ENCODE data around the gene SMIM36.
"Not testable (repeated sequence)": the region's sequence is repeated elsewhere in the genome, so short reads cannot be mapped to it uniquely, and the experiment has no call there.

Gene SMIM36

DNA sequence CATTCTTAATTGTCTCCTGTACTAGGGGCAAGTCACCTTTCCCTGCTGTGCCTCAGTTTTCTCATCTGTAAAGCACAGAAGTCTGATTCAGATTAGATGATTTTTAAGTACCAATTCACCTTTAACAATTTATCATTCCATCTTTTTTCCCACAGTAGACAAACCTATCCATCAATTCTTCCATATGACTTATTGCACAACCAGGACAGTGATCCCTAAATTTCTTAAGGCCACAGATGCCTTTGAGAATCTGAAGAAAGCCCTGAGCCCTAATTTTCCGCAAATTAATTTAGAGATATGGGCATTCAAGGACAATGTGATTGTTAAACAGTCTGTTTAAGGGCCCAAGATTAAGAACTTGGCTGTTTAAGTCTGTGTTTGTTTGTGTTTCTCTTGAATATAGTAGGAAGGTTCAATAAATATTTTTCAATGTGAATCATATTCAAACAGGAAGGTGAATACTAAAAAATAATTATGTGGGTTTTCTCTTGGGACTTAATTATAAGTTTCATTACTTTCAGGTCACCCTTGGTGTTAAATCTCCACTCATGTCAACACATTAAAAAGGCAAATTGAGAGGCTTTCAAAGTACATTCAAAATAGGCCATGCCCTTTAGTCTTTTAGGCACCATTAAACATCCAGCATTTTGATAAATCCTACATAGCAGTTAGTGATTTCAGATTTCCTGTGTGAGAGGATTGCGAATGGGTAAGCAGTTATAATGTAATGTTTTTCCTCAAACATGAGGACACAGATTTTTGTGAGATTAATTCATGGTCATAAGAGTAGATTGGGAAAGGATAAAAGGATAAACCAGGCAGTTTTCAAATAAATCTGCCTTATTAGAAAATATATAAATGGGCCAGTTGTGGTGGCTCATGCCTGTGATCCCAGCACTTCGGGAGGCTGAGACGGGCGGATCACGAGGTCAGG, 54.7 kb downstream of the SMIM36 start:
- DNase-seq (ENCODE audit: extremely low read depth in 1 of 2, low read depth in 1 of 2), result no peak

DNA sequence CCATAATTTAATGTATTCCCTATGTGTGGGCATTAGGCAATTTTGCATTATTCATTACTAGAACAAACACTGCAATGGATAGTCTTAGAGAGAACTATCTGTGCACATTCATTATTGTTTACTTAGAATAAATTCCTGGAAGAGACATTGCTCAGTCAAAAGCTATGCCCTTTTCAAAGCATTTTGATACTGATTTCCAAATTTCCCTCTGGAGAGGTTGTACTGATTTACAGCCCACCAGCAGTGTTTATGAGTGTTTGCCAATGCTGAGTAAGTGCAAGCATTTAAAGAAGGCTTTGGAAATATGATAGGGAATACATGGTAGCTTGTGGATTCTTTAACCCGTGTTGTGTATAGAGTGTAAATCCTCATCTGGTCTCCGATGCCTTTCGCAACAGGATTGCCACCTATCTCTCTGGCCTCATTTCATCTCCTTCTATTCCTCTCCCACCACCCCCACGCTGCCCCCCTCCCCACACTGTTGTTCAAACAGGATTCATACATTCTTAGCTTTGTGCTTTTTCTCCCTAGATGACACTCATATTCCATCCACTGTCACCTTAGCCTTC, 56.3 kb downstream of the SMIM36 start:
- no peak for DNase-seq (ENCODE audit: extremely low read depth in 1 of 2, low read depth in 1 of 2)

DNA sequence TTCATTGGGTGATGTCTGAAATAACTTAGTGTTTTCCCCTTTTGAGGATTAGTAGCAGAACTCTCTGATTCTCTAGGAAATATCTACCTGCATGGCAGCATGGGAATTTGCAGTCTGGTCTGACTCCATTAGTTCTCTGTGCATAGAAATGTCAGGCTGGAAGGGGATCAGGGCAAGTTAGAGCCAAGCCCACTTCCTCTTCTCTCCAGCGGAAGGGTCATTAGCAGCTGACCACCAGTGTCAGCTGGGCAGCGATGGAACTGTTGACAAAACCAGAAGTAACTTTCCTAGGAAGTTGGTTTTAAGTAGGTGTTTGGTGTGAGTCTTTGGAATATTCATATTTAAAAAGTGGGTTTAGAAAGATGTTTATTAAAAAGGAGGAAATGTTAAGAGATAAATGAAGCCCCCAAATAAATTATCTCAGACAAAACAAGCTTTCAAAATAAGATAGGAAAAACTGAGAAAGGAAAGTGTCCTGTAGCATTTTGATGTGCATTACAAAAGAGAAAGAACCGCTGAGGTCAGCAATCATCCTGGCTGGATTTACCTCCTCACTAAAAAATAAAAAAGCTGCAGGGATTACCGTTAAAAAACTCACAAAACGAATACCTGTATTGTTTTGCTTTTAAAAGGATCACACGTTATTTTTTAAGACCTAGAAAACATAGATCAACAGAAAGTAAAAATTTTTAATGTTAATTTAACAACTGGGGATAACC, 57.3 kb downstream of the SMIM36 start:
- DNase-seq (ENCODE audit: extremely low read depth in 1 of 2, low read depth in 1 of 2), result no peak

DNA sequence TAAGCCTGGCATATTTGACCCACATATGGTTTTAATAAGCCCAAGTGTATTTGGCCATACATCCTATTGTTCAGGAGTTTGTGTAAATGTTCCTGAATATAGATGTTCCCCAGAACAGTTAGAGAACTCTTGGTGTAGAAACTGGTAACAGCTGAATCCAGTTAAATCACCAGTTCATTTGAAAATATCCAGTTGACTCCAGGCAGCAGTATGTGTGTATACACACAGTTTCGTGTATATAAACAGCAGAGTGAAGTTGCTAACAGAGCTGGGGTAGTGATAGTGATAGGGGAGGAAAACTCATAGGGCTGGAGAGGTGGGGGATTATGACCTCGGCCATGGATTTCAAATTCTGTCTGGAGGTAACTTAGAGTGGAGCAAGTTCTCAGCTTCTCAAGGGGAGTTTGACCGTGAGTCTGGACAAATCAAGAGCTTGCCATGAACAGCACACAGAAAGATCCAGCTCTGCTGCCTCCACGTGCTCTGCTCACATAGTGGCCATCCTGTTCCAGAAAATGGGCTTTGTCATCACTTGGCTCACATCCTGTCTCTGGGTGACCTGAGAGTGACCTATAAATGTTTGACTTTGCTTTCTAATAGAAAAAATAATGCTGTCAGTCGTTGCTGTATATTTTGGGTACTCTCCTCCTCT, 59.0 kb downstream of the SMIM36 start:
- DNase-seq (ENCODE audit: extremely low read depth in 1 of 2, low read depth in 1 of 2), result no peak

DNA sequence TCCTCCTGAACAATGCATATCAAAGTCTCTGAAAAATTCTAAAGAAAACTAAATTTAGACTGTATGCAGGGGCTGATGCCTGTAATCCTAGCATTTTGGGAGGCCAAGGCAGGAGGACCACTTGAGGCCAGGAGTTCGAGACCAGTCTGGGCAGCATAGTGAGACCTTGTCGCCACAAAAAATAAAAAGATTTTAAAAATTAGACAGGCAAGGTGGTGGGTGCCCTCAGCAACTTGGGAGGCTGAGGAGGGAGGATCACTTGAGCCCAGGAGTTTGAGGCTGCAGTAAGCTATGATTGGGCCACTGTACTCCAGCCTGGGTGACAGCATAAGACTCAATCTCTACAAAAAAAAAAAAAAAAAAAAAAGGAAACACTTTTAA, 59.5 kb downstream of the SMIM36 start:
- DNase-seq (ENCODE audit: extremely low read depth in 1 of 2, low read depth in 1 of 2), result no peak

DNA sequence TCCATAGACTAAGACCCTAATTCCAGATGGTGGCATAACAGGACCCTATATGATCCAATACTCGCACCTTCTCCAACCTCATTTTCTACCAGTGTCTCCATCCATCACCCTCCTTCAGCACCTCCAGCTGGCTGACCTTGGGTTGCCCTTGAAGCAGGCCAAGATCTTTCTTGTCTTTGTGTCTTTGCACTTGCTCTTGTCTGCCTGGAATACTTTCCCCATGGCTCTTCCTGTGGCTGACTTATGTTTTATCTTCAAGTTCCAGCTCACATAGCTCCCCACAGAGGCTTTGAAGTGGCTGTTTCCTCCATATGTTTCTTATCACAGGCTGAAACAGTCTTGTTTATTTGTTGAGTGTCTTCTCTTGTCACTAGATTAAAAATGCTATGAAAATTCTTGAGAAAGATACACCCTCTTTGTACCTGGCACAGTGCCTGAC, 60.0 kb downstream of the SMIM36 start:
- no peak for DNase-seq (ENCODE audit: extremely low read depth in 1 of 2, low read depth in 1 of 2)

DNA sequence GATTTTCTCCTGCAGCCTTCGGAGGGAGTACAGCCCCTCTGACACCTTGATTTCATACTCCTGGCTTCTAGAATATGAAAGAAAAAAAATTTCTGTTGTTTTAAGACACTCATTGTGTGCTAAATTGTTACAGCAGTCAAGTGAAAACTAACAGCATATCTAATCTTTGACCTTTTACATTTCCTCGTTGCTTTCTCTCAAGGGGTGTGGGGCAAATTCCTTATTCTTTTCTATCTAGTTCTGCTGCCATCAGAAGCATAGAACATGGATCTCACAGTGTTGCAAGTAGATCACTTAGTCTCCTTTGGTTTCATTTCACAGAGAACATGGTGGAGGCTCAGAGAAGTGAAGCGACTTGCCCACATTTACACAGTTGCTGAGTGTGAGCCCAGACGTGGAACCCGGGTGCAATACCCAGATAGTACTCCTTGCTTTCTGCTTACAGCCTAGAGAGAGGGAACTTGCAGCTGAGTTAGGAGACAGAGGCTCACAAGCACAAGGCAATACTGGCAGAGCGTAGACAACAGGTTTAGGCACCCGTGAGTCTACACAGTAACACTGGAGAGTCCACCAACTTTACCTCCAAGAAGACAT, 60.9 kb downstream of the SMIM36 start:
- DNase-seq (ENCODE audit: extremely low read depth in 1 of 2, low read depth in 1 of 2), result no peak

DNA sequence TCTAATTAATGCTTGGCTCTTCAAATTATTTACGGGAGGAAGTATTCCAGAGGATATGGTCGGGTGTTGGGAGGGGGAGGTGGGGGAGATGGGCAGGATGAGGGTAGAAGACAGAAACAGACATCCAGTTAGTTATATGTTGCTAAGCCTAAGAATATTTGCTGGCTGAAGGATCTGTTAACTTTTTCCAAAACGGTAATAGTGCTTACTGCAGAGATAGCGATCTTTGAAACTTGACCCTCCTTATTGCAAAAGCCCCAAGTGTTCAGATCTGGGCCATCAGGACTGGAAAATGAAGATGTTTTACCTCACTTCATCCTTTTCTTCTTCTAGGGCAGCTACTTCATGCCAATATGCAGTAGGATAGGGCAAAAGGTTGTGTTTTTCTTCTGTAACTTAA, 62.6 kb downstream of the SMIM36 start:
- no peak for DNase-seq (ENCODE audit: extremely low read depth in 1 of 2, low read depth in 1 of 2)

DNA sequence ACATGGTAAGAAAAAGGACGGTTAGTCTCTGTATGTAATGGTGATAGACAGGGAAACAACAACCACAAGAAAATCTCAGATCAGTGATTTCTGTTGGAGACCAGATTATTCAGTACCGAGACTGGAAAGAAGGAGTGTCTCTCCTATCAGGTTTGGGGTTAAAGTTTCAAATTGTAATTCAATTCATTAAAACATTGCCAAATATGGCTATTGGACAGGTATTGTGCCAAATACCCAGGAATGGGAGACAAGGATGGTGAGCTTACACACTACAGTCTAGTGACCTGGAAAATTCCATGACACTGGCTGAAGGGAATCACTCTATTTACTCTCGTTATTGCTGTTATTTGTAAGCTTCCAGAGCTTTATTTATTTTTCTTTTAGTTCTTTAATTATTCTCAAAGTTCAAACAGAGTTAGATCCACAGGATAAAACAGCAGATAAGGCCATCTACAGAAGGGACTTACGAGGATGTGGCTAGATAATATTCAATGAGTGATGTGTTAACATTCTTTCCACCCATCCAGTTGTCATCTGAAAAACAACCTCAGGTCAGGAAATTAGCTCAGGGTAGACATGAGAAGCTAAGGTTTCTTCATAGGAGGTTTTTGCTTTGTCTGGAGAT, 64.6 kb downstream of the SMIM36 start:
- DNase-seq (ENCODE audit: extremely low read depth in 1 of 2, low read depth in 1 of 2), result no peak

DNA sequence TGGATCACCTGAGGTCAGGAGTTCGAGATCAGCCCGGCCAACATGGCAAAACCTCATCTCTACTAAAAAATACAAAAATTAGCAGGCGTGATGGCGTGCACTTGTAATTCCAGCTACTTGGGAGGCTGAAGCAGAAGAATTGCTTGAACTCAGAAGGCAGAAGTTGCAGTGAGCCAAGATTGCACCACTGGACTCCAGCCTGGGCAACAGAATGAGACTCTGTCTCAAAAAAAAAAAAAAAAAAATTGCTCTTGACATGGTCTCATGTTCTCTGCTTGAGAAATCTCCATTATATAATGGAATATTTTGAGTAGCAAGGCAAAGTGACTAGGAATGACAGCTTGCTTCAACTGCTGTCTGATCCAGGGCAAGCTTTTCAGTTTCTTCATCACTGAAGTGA, 65.2 kb downstream of the SMIM36 start:
- DNase-seq (ENCODE audit: extremely low read depth in 1 of 2, low read depth in 1 of 2), result not testable (repeated sequence)

DNA sequence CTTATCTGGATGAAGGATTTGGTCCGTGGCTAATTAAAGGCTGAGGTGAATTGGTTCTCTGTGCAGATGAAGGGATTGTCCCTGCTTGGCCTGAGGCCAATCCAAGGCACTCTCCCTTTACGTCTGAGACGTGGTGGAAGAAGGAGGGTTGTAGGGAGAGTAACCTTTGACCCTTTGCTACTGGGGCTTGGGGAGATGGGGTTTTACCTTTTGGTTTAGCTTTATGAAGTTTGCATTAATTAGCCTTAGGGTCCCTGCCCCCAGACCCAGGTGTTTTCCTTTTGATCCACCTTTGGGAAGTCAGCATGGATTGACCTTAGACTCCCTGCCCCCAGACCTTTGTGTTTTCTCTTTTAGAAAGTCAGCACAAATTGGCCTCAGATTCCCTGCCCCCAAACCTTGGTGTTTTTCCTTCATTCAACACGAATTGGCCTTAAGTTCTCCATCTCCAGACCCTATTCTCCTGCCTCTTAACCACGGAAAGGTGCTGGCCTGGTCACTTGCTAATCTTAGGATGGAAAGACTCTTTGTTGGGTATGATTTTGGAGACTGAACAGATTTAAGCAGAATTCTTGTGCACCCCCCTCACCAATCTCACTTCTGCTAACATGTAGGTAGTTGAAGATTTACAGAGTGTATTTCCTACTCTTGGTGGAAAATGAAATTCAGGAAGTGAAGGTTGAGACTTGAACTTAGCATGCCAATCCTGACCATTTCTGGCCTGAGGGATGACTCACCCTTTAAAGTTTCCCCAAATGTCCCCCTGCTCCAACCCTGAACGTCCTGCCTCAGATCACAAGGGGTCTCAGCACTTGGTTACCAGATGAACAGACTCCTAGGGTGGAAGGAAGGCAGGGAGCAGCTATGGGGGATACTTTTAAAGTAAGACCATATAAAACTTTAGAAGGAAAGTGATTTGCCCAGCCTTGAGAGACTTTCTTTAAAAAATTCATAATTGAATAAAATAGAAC, 66.5 kb downstream of the SMIM36 start:
- DNase-seq (ENCODE audit: extremely low read depth in 1 of 2, low read depth in 1 of 2), result no peak

DNA sequence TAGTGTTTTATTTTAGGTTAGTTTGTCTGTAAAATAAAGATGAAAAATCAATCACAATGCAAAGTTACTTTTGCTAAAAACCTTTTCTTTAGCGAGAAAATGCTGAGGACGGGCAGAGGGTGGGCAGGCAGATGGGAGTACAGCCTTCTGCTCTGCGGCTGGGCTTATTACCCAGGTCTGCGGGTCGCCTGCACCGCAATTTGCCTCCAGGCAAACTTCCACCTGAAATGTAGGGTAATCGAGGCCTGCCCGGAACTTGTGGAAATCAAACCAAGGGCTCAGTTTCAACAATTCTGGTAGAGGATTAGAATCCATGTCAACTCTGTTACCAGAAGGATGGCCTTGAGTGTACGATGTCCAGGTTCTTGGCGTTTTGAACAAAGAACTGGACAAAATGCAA, 67.3 kb downstream of the SMIM36 start:
- DNase-seq (ENCODE audit: extremely low read depth in 1 of 2, low read depth in 1 of 2), result no peak

DNA sequence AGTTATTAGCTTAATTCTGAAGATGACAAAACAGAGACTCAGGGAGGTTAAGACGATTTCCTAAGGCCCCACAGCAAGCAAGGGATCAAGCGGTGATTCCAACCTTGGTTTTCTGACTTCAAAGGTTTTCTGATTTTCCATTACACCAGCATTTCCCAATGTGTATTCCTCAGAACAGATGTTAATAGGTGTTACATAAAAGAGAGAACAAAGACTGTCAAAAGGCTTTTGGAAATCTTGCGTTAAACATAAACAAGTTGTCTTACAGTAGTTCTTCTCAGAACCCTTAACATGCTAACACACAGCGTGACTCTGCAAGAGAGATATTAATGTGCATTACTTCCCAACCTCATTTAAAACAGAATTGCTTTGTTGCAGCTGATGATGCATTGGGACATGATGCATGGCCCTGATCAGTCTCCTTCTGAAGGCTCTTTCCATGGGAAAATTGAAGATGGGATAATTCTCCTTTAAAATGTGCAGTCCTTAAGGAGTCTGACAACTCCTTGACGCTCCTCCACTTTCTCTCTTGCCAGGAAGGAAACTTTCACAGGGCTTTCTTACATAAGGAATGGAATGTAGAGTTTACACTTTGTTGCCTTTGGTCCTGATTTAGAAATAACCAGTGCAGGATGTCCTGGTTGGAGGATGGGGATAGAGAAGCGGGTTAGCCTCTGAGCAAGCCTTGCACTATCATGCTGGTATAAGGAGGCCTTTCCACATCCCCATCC, 68.1 kb downstream of the SMIM36 start:
- DNase-seq (ENCODE audit: extremely low read depth in 1 of 2, low read depth in 1 of 2), result no peak

DNA sequence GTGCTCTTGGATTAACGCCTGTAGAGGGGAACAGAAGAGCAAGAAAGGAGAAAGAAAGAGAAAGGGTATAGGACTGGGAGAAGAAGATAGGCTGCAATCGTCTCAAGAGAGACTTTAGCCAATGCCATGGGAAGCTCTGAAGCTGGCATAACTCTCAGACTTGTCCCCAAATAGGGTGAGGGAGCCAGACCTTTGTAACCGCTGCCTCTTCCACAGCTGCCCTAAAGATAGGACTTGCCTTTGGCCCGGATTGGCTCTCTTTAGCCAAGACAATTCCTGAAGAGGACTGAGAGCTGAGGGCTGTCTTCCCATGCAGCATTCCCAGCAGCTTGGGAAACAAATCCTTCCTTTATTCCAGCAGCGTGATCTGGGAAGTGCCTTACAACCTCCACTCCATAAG, 68.8 kb downstream of the SMIM36 start:
- no peak for DNase-seq (ENCODE audit: extremely low read depth in 1 of 2, low read depth in 1 of 2)

DNA sequence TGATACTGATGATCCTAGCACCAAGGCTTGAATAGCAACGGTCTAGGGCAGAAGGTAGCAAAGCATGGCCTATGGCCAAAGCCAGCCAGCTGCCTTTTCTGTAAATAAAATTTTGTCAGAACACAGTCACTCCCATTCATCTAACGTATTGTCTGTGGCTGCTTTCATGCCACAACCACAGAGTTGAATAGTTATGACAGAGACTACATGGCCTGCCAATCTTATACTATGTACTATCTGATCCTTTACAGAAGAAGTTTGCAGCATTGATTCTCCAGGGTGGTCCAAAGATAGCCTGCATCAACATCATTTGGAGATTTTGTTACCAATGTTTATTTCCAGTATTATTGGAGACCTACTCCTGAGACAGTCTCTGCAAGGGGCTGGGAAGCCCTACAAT, 69.7 kb downstream of the SMIM36 start:
- no peak for DNase-seq (ENCODE audit: extremely low read depth in 1 of 2, low read depth in 1 of 2)

DNA sequence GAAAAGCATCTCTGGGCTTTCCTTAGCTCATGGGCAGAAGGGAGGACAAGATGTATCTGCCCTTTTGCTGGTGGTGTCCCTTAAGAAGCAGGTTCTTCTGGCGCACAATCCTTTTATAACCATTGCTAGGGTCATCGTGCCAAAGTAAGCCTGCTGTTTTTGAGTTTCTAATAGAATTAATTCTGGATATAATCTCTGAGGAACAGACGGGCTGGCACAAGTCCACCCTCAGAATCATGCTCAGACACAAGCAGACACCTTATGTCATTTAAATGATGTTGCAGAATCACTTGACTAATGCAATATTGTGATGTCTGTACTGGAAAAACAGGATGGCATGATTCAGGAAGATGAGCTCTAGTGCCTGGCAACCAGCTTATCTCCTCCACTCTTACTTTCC, 70.9 kb downstream of the SMIM36 start:
- no peak for DNase-seq (ENCODE audit: extremely low read depth in 1 of 2, low read depth in 1 of 2)

DNA sequence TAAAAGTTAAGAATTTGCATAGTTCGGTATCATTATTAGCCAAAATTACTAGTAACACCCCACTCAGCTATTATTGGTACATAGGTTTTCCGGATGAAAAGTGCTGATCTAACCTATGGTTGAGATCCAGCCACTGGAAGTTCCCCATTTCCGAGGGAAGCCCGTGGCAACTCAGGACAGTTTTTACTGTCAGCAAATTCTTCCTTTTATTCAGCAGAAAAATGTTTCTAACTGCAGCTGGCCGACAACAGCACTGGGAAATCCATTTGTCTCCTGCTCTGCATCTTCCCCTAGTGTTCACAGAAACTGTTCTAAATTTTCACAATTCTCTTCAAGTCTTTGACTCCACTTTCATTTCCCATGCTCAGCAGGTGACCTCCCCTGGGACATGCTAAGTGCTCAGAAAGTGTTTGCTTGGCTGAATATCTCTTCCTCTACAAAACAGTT, 74.1 kb downstream of the SMIM36 start:
- no peak for DNase-seq (ENCODE audit: extremely low read depth in 1 of 2, low read depth in 1 of 2)

Measured in activated CD8-positive, alpha-beta memory T cell treated with anti-CD3 and anti-CD28 coated beads for 1 hour (primary cell).